Measurements from ENCODE around the gene CFAP20.

GRCh38 chr16:58126451-58126961 is 2.7 kb downstream of the CFAP20 start:
- TF ChIP-seq POLR2A (IDR thresholded peaks at IDR 0.05): no peak
- no peak for TF ChIP-seq CTCF (IDR thresholded peaks at IDR 0.05)
